ENCODE results near the gene MGAT5.

GRCh38 chr2:134381141-134381540, 127.3 kb downstream of the MGAT5 start:
- TF ChIP-seq TEAD4 (IDR thresholded peaks at IDR 0.05) = no peak
- no peak for TF ChIP-seq YY1 (IDR thresholded peaks at IDR 0.05; ENCODE audit: low read depth)
- no peak for TF ChIP-seq TAF1 (IDR thresholded peaks at IDR 0.05; ENCODE audit: low read depth)
- no peak for TF ChIP-seq NFIC (IDR thresholded peaks at IDR 0.05)
- TF ChIP-seq CREB1 (IDR thresholded peaks at IDR 0.05; ENCODE audit: low read depth) = no peak
- TF ChIP-seq EP300 (IDR thresholded peaks at IDR 0.05; ENCODE audit: borderline replicate concordance) = no peak
- TF ChIP-seq MAX (IDR thresholded peaks at IDR 0.05) = no peak
- no peak for TF ChIP-seq CEBPB (IDR thresholded peaks at IDR 0.05)
- TF ChIP-seq REST (IDR thresholded peaks at IDR 0.05; ENCODE audit: low read depth) = no peak
